Measurements from ENCODE around the gene FAM222B.

- no peak for TF ChIP-seq POLR2A (IDR thresholded peaks at IDR 0.05)
- no peak for TF ChIP-seq CTCF (IDR thresholded peaks at IDR 0.05)
- TF ChIP-seq EP300 (IDR thresholded peaks at IDR 0.05) = no peak
These were observed 699 bp downstream of the FAM222B start for GRCh38 chr17:28841901-28842281.

Measured in upper lobe of left lung (tissue), 4 donors.